Lower lobe of right lung (tissue), 2 donors: ENCODE data around the gene SLC4A7. TPM values are rescaled to one million over a fixed set of nuclear protein-coding genes. Genes with fewer than 3 reads are reported as not detected.

Experiments
- ATAC-seq, 2 donors: fragments of 200-7000 bp; cut with Tn5 transposase; one replicate each; pipeline ENCODE4 v1.9.1; 2020 to 2022; ENCODE audit warnings: mild to moderate bottlenecking in 2 of 2, moderate library complexity in 2 of 2
- DNase-seq: peaks from one replicate; pipeline ENCODE4 v3.0.0-alpha.2; 2020
- H3K27ac ChIP-seq: fragments of 200-600 bp; one replicate; pipeline ENCODE4 v1.8.0; 2022
- H3K27me3 ChIP-seq: fragments of 200-600 bp; one replicate; pipeline ENCODE4 v1.8.0; 2022; ENCODE audit warnings: low read depth
- H3K36me3 ChIP-seq: fragments of 200-600 bp; one replicate; pipeline ENCODE4 v1.8.0; 2022; ENCODE audit warnings: mild to moderate bottlenecking
- H3K4me1 ChIP-seq: fragments of 200-600 bp; one replicate; pipeline ENCODE4 v1.8.0; 2022
- H3K4me3 ChIP-seq: fragments of 200-600 bp; one replicate; pipeline ENCODE4 v1.8.0; 2022; ENCODE audit warnings: mild to moderate bottlenecking
- H3K9me3 ChIP-seq: fragments of 200-600 bp; one replicate; pipeline ENCODE4 v1.8.0; 2022
- intact Hi-C: fragments of 100-400 bp; cut with DNase I; formaldehyde crosslinking; loops from one replicate; pipeline ENCODE4 v1.11.0; 2022
- total RNA-seq: library from RNA; stranded (reverse); fragmentation: NEBNext Ultra II Directional; extraction: Animal tissue kit (Norgen Biotek cat#: 25700); gene quantifications from one replicate; pipeline ENCODE4 v1.2.1, GENCODE V29; 2021
- TF ChIP-seq, protein P1 (sequence below): fragments of 200-600 bp; IDR thresholded peaks from one replicate; pipeline ENCODE4 v1.8.0; 2022; ENCODE audit warnings: antibody characterized with exemption, mild to moderate bottlenecking
- donor health status: DM: no; HTN: yes; CAD: no; lungs with severe emphysema.

SLC4A7 gene
- total RNA-seq, 1 donor from 2014 or later: 17.2 TPM

DNA sequence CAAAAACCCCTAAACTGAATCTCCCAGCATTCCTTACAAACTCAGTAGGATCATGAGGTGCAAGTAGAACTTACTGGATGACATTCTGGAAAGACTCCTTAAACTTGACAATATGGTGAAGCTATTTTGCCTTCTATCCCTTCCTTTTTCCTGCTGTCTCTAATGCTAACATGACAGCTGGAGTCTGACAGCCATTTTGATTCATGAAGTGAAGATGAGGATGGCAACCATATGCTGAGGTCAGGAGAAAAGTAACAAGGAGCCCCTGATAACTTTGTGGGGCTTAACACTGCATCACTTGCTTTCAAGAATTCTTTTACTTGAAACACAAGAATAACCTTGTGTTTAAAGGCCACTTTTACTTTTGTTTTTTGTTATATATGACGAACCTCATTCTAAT is 100.0 kb downstream of the SLC4A7 start:
- ATAC-seq: no peak
- Histone ChIP-seq H3K4me3 (no peak overlapping the region), H3K27ac (no peak overlapping the region), H3K4me1 (no peaks in the 10 kb centered on the region), H3K27me3 (no peaks in the 10 kb centered on the region), H3K36me3 (peaks cover 40% of the 10 kb centered on the region), H3K9me3 (no peaks in the 10 kb centered on the region)
- DNase-seq: no peak
- TF ChIP-seq, protein P1, sequence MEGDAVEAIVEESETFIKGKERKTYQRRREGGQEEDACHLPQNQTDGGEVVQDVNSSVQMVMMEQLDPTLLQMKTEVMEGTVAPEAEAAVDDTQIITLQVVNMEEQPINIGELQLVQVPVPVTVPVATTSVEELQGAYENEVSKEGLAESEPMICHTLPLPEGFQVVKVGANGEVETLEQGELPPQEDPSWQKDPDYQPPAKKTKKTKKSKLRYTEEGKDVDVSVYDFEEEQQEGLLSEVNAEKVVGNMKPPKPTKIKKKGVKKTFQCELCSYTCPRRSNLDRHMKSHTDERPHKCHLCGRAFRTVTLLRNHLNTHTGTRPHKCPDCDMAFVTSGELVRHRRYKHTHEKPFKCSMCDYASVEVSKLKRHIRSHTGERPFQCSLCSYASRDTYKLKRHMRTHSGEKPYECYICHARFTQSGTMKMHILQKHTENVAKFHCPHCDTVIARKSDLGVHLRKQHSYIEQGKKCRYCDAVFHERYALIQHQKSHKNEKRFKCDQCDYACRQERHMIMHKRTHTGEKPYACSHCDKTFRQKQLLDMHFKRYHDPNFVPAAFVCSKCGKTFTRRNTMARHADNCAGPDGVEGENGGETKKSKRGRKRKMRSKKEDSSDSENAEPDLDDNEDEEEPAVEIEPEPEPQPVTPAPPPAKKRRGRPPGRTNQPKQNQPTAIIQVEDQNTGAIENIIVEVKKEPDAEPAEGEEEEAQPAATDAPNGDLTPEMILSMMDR: no peak
- intact Hi-C loops: no loop called here

DNA sequence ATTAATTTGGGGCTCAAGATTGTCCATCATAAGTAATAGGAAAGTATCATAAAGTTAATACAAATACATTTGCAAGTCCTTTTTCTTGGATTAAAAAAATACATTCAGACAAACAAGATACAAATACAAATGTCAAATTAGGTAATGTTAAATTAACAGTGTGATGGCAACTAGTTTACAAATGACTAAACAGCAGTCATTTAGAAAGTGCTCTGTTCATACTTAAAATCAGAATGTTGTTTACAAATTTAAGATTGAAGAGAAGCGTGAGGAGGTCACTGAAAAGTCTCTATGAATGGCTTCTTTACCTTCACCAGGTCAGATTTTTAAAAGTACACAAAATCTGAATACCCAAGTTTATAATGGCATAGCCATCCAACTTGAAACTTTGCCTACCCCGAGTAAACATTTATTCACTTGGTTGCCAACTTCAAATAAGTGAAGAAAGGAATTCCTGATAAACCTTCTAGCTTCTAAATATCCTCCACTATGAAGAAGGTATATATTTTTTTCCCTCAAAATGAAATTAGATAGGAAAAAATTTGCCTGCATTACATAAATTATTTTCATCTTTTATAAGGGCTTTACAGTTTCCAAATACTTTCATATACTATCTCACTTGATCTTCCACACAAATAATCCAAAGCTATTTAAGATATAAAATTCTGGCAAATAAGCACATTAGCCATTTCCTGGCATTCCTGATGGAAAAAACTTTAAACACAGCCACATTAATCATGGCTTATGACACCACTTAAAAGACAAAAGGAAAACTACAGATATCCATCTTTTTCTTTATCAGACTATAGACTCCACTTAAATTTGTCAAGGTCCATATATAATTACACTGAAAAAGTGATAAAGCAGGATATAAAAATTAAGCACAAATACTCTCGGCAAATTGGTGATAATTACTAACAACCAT is 103.5 kb downstream of the SLC4A7 start:
- TF ChIP-seq, protein P1: no peak
- Histone ChIP-seq H3K36me3 (peaks cover 41% of the 10 kb centered on the region), H3K27me3 (no peaks in the 10 kb centered on the region), H3K27ac (no peak overlapping the region), H3K4me3 (no peak overlapping the region), H3K4me1 (no peaks in the 10 kb centered on the region), H3K9me3 (no peaks in the 10 kb centered on the region)
- intact Hi-C loops: no loop called here
- no peak for ATAC-seq
- no peak for DNase-seq

DNA sequence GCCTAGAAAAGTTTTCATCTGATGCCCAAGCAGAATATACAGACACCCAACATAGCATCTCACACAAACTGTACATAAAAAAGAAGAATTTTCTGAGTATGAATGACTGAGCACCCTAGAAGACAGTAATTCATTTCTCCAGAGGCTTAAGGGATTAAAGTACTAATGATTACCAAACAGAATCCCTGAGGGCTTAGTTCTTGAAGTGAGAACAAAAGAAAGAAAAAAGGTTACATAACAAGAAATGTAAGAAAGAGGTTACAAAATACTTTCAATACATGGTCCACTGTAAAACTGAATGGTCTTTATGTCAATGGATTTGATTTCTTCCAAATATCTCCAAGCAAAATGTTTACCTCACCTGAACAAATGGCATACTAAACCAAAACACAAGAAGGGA is 105.9 kb downstream of the SLC4A7 start:
- no peak overlapping the region for H3K27ac ChIP-seq

DNA sequence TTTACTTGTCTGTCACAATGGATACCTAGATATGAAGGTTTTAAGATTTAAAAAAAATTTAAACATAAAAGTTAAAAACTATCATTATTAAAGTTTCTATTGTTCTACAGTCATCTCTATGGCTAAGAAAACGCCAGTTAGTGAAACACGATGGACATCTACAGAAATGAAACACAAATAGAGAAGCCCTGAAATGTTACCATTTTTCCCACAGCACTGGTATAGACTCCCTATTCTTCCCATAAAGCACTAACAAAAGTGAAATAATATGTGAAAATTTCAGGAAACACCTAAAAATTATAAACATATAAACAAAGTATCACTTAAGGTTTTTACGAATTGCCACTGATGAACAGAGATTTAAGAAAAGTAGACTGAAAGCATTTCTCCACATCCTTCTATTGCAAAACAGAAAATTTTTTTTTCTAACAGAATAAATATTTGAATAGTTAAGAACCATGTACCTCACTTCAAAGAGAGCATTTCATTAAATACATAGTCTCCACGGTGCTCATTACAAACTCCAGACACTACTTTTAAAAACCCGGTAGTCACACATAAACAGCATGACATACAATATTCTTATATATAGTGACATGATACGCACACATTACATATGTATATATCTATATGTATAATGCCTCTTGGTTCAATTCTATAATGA is 107.9 kb downstream of the SLC4A7 start:
- ATAC-seq: peak in 1 of 2 donors; percentile 72
- Histone ChIP-seq H3K4me1 (no peaks in the 10 kb centered on the region), H3K4me3 (no peak overlapping the region), H3K9me3 (no peaks in the 10 kb centered on the region), H3K27me3 (no peaks in the 10 kb centered on the region), H3K27ac (no peak overlapping the region), H3K36me3 (peaks cover 10% of the 10 kb centered on the region)
- intact Hi-C loops: no loop called here
- TF ChIP-seq, protein P1: no peak
- no peak for DNase-seq

More for the DNA sequence above, 105.9 kb downstream of the SLC4A7 start:
- no peak overlapping the region for H3K4me3 ChIP-seq
- H3K4me1 ChIP-seq: no peaks in the 10 kb centered on the region
- intact Hi-C loops: no loop called here
- DNase-seq: no peak
- TF ChIP-seq, protein P1: no peak
- H3K27me3 ChIP-seq: no peaks in the 10 kb centered on the region
- H3K36me3 ChIP-seq: peaks cover 17% of the 10 kb centered on the region
- no peaks in the 10 kb centered on the region for H3K9me3 ChIP-seq
- ATAC-seq: no peak

DNA sequence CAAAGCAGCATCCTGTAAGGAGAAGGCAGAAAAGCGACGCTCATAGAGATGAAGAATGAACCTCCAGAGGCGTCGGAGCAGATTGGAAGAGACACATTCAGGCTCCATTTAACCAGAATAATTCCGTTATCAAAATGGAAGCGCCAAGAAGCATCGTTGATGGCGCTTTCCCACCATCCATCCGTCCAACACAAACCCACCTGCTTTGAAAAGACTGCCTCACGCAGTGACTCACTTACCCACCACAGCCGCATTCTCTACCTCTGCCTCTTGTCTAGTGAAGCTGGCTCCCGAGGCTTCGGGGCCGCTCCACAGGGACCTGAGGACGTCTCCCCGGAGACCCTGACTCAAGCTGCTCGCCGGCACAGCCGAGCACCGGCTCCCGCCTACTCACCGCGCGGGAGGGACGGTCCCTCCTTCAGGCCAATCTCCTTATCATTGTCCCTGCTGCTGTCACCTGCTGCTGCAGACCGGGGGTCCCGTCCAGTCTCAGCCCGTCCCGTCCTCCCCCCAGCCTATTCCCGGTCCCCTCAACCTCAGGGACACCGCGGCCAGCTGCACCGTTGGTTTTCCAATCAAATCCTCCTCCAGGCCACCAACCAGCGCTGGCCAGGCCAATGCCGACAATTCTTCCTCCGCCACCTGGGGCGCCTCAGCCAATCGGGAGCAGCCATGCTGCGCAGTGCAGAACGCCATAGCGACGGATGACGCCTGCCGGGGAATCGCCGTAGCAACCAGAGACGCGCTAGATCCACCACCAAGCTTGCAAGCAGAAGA is 115.2 kb downstream of the SLC4A7 start, which contains the start of gene NEK10:
Gene NEK10, minus strand, starts transcription at position 553 of the 777 bp plus-strand sequence. CDS start 16,501 bp downstream, outside the sequence.
- Histone ChIP-seq H3K36me3 (no peaks in the 10 kb centered on the region), H3K4me3 (peak within 1 kb of the TSS; percentile 72), H3K9me3 (no peaks in the 10 kb centered on the region), H3K27me3 (no peaks in the 10 kb centered on the region), H3K27ac (no peak within 1 kb of the TSS), H3K4me1 (peaks cover 6% of the 10 kb centered on the region)
- peak; percentile 94 for DNase-seq
- ATAC-seq: peak; percentile 100
- intact Hi-C loops: no loop called here
- TF ChIP-seq, protein P1: peak; percentile 14
